Measurements from ENCODE around the gene SFTA2. TPM values are rescaled to one million over a fixed set of nuclear protein-coding genes. Genes with fewer than 3 reads are reported as not detected.
A peak's percentile ranks its signal among the peaks of the same experiment; 100 is the strongest.

Gene SFTA2
- total and polyA plus RNA-seq, 9 of the 15 experiments (the other 6 are each of a cell fraction or from before 2014, with no cell fraction given): not detected

GRCh38 chr6:30883685-30884520 is 48.1 kb downstream of the SFTA2 start, which contains the start of gene DDR1 (continued):
- TF ChIP-seq ZNF318 (IDR thresholded peaks at IDR 0.05; ENCODE audit: borderline replicate concordance in 1 of 2, low read depth in 1 of 2): no peak
- TF ChIP-seq DPF2 (IDR thresholded peaks at IDR 0.05): 0 out of 2 replicates have a peak, but pooled peaks have one; percentile 25
- no peak for TF ChIP-seq ZMIZ1 (IDR thresholded peaks at IDR 0.05; ENCODE audit: low read depth in 2 of 2, low read length in 2 of 2)
- TF ChIP-seq PCBP2 (IDR thresholded peaks at IDR 0.05; ENCODE audit: low read depth, low read length, poor library complexity, severe bottlenecking): no peak
- TF ChIP-seq ZNF23 (CRISPR knock-in tag; IDR thresholded peaks at IDR 0.05): no peak
- no peak for TF ChIP-seq CBX8 (IDR thresholded peaks at IDR 0.05; ENCODE audit: borderline replicate concordance, extremely low read depth, low read depth, low read length, poor library complexity, severe bottlenecking)
- no peak for TF ChIP-seq MAFK (IDR thresholded peaks at IDR 0.05; ENCODE audit: low read length)
- no peak for TF ChIP-seq PURB (CRISPR knock-in tag; IDR thresholded peaks at IDR 0.05; ENCODE audit: low read depth)
- TF ChIP-seq ZNF507 (tag; conservative IDR thresholded peaks at IDR 0.05): no peak
- no peak for TF ChIP-seq ZFP91 (CRISPR knock-in tag; IDR thresholded peaks at IDR 0.05)
- TF ChIP-seq ILF3 (IDR thresholded peaks at IDR 0.05; ENCODE audit: borderline replicate concordance): no peak
- no peak for TF ChIP-seq STAG1 (CRISPR knock-in tag; IDR thresholded peaks at IDR 0.05; ENCODE audit: borderline replicate concordance)

All from K562 (cell line).